NK-92 treated with Interleukin-12 subunit alpha and Interleukin-12 subunit beta, amount 100 ng/mL, for 24 hours (cell line): ENCODE data around the gene SIRPB1.
"Not testable (repeated sequence)": the region's sequence is repeated elsewhere in the genome, so short reads cannot be mapped to it uniquely, and the experiment has no call there.

ENCODE experiments used
- DNase-seq: peaks from one replicate; lab custom pipeline; 2025; lab: John Stamatoyannopoulos, UW

The SIRPB1 gene

GRCh38 chr20:1619861-1620444 lies at the start of gene SIRPB1:
Gene SIRPB1 (minus strand): TSS chr20:1620009. CDS start chr20:1619944, 65 bp downstream.
- DNase-seq, result no peak

DNA sequence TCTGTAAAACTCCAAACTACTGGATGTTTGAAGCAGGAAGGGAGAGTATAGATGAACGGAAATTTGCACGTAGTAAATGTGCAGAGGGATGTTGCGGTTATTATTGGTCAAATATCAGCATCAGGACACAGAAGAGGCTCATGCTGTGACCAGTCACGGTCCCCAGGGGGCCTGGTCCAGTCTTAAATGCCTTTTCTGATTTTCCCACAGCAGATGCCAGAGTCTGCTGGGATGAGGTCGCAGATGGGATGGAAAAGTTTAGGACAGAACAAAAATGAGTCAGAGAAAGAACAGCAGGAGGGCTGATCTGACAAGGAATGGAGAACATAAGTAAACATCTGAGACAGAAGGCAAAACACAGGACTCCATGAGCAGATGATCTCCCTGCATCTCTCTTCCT lies 49.5 kb upstream of the SIRPB1 start:
- no peak for DNase-seq

DNA sequence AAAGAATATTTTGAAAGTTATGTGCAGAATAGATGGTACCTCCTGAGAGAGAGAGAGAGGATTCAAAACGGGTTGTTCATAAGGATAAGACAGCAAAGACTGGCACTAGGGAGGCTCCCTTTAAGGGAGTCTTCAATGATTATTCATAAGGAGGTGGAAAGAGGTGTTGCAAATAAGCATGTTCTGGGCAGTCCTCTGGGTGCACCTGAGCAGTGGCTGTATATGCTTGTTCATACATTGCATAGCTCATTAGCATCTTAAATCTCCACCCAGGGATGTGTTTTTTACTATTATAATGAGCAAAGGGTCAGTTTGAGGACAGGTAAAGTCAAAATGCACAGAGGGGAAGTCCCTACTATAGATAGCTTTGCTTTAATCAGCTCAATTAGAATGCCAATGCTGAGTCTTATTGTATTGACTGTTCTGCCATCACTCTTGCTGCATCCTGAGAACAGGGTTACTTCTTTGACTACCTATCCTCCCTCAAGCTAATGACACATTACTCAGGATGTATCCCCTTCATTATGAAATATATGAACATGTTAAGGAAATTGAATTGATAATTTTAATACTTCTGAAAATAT lies 47.8 kb upstream of the SIRPB1 start:
- DNase-seq, result no peak

- DNase-seq, result no peak
These were observed 47.0 kb upstream of the SIRPB1 start for GRCh38 chr20:1666802-1667201.

DNA sequence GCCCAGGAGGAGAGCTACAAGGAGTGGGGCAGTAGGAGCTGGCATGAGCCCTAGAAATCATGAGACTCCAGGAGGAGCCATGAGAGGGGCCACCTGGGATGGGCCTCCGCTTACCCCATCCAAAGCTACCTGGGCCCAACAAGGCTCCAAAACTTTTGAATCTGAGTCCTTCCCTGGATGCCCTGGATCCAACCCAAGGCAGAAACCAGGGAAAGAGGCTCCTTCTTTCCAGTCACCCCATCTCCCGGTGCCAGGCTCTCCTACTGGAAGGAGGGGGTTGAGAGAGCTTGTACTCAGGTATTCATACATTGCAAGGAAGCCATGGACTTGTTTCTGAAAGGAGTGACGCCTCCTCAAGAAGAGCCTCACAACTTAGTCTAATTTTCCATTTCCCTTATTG lies 45.5 kb upstream of the SIRPB1 start:
- DNase-seq, result no peak

DNA sequence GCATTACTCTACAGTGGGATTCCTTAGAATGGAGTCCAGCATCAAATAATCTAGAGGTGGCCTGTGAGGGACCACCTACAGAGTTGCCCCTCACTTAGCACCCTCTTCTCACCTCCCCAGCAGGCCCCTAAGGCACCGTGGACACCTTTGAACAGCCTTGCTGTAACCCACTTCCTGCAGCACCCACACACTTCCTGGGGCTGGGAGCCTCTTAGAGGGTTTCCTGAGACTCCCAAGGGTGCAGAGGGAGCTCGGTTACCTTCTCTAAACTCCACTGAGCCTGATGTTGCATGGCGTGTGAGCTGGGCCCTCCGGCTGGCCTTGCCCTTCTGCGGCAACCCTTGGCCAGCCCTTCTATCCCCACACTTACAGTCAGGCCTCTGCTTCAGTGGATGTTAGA lies 45.1 kb upstream of the SIRPB1 start:
- DNase-seq, result peak; percentile 60

- no peak for DNase-seq
These were observed 44.1 kb upstream of the SIRPB1 start for GRCh38 chr20:1663917-1664316.

DNA sequence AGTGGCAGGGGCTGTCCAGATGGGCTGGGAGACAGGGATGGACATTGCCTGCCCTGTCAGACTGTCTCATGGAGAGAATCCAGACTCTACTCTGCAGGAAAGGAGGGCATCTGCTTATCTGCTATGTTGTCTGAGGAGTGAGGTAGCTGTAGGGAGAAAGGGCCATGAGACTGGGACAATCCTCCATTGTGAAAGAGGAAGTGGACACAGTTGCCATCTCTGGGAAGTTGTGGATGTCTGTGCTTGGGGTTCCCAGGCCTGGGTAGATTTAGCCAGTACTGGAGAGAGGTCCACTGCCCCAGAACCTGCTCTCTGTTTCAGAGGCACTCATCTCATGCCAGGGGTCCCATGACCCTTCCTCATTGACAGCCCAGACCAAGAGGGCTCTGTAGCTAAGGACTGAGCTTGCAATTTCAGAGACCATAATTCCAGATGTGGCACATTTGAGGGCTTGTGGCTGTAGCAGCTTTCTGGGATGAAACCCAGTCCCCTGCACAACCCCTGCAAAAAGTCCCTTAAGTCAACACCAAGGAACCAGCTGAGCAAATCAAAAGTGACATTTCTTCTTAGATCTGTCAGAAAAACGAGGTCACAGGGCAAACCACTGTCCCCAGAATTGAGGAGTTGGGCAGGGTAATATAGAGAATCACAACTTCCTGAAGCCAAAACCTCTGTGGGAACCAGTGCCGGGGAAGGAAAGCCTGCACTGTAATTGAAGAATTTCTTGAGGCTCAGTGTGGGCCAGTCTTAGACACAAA lies 41.9 kb upstream of the SIRPB1 start:
- no peak for DNase-seq

DNA sequence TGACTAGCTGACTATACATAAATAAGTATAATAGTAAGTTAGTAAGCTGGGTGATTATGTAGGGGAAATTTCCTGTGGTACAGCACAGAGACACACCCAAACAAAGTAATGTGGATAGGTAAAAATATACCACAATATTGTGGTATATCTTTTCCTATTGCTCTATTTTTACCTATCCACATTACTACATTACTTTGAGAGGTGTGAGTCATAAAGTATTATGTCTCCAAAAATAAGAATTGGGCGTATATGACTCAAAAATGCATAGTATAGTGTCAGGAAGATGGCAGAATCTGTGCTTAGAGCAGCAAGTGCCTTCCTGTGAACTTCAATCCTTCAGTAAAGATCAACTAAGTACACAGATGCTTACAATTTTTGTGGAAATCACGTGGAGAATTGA lies 40.4 kb upstream of the SIRPB1 start:
- no peak for DNase-seq

GRCh38 chr20:1657556-1658334 lies 37.9 kb upstream of the SIRPB1 start, which contains the start of gene SIRPG:
Gene SIRPG (minus strand): TSS chr20:1657779. CDS start chr20:1657714, 65 bp downstream.
- DNase-seq, result no peak

DNA sequence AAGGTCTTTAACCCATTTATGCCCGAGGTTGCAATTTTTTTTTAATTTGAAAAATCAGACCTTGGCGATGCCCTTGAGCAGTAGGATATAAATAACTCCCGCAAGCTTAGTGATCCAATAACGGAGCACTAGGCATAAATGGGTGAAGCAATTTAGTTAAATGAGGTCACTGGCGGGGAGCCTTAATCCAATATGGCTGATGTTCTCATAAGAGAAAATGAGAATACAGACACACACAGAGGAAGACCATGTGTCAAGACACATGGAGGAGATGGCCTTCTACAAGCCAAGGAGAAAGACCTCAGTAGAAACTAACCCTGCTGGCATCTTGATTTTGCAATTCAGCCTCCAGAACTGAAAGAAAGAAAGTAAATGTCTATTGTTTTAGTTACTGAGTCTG lies 37.0 kb upstream of the SIRPB1 start:
- no peak for DNase-seq

DNA sequence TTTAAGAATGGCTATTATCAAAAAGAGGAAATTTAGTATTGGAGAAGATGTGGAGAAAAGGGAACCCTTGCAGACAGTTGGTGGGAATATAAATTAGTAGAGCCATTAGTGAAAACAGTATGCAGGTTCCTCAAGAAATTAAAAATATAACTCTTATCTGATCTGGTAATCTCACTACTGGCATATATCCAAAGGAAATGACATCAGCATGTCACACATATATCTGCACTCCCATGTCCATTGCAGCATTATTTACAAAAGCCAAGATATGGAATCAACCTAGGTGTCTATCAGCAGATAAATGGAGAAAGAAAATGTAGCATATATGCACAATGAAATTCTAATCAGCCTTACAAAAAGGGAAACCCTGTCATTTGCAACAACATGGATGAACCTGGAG lies 35.2 kb upstream of the SIRPB1 start:
- DNase-seq, result no peak

DNA sequence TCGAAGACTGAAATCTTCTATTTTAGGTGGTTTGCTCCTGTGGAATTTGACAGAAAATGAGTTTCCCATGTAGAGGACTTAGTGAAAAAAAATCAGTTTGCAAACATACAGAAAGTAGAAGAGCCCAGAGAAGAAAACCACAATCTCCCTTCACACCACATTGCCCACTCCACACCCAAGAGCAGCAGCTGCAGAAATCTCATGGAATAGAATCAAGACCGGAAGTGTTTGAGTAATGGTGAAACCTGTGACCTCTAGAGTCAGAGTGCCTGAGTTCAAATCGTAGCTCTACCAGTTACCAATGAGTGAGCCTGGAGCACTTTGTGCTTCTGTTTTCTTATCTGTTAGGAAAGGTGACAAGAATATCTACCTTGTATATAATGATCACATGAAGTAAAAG lies 33.2 kb upstream of the SIRPB1 start:
- DNase-seq, result no peak

GRCh38 chr20:1652104-1652503 lies 32.3 kb upstream of the SIRPB1 start:
- DNase-seq, result no peak

DNA sequence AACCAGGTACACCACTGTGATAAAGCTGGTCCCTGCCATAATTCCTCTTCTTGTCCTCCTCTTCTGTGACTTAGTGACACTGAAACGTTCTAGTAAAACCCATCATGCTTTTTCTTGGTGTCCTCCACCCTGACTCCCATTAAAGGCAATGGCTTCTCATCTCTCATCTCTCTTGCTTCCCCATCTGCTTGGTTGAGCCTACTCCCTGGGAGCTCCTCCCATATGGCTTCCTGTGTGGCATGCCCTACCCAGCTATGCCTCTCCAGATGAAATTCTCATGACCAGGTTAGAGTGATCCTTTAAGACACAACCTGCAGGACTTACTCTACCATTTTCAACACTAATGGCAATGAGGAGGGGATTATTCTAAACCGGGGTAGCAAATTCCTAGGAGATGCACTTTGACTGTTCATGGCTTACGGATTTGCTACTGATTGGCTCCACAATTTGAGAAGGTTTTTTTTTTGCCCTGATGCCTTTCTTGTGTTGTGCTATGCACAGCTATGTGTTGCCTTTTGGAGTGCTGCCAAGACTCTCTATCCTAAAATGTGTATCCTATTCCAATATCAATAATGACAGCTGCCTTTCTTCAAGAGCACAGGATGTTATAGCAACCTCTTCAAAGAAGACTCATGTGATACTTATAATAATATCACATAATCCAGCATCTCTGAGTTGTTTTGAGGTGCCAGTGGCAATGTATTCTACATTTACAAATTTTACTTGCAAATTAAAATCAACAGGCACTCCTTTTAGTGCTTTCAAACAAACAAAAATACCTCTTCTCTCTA lies 31.7 kb upstream of the SIRPB1 start:
- no peak for DNase-seq

- no peak for DNase-seq
These were observed 28.3 kb upstream of the SIRPB1 start for GRCh38 chr20:1648101-1648500.

DNA sequence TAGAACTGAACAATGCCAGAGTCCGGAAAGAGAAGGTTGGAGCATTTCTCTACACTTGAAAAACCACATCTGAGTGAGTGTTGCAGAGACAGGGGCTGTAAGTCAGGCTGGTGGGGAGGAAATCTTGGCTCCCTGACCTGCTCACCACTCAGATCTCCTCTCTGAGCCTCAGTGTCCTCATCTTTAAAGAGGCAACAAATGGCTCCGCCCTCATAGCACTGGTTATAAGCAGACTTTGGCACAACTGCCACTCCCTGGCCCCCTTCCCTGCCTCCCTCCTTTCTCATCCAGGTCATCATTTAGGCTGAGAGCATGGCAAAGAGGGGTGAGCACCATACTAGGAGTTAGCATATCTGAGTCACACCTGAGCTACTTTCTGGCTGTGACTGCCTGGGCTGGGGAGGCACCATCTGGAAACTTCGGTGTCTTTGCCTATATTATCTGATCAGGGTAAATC lies 27.2 kb upstream of the SIRPB1 start:
- no peak for DNase-seq

DNA sequence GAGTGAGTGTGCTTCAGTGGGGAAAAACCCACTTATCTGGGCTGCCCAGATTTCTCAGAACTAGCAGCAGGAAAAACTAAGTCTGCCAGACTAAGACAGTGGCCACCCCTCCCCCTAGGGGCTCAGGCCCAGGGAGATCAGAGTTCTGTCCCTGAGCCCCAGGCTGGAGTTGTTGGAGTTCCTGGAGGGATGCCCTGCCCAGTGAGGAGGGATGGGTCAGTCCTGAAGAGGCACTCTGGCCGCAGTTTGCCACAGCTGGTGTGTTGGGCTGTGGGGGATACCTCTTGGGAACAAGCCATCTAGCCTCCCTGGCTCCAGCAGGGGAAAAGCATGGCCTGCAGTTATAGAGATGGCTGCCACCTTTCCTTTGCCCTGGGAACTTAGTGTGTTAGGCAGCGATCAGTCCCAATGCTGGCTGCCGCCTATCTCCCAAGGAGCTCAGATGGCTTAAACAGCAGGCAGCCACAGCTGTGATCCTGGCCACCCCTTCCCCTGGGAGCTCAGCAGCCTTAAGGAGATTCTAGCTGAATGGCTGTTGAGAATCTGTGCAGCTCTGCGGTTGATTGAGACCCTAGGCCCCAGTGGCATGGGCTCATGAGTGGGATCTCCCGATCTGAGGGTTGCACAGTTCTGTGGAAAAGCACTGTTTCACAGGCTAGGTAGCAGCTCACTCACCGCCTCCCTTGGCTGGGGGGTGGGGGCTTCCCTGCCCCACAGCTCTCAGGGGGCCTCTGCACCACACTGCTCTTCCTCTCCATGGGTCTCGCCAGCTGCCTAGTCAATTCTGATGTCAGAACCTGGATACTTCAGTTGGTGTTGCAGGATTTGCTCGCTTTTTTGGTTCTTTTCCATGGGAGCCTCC lies 24.5 kb upstream of the SIRPB1 start:
- no peak for DNase-seq

GRCh38 chr20:1638643-1639042 lies 18.8 kb upstream of the SIRPB1 start:
- not testable (repeated sequence) for DNase-seq

GRCh38 chr20:1637755-1638154 lies 17.9 kb upstream of the SIRPB1 start:
- no peak for DNase-seq

- DNase-seq, result no peak
These were observed 17.4 kb upstream of the SIRPB1 start for GRCh38 chr20:1637226-1637625.
